HK-2 (cell line): Measurements from ENCODE around the gene TRAF1.

Source experiments
- DNase-seq: peaks from one replicate; pipeline ENCODE4 v3.0.0-alpha.2; 2018; ENCODE audit not compliant: unreplicated experiment

Gene TRAF1

GRCh38 chr9:120905315-120906164 lies 21.1 kb downstream of the TRAF1 start:
- DNase-seq = no peak

- no peak for DNase-seq
These were observed 21.7 kb downstream of the TRAF1 start for GRCh38 chr9:120904978-120905301.

- no peak for DNase-seq
These were observed 22.3 kb downstream of the TRAF1 start for GRCh38 chr9:120904061-120904977.

GRCh38 chr9:120902569-120903535 lies 23.7 kb downstream of the TRAF1 start:
- no peak for DNase-seq

GRCh38 chr9:120901755-120902568 lies 24.6 kb downstream of the TRAF1 start:
- no peak for DNase-seq

- DNase-seq = no peak
These were observed 25.8 kb downstream of the TRAF1 start for GRCh38 chr9:120900824-120901223.

- DNase-seq = no peak
These were observed 27.0 kb downstream of the TRAF1 start for GRCh38 chr9:120899490-120900068.

- DNase-seq = no peak
These were observed 28.2 kb downstream of the TRAF1 start for GRCh38 chr9:120898396-120898795.

- DNase-seq = no peak
These were observed 30.6 kb downstream of the TRAF1 start for GRCh38 chr9:120895951-120896350.

- no peak for DNase-seq
These were observed 32.1 kb downstream of the TRAF1 start for GRCh38 chr9:120894321-120895148.

- DNase-seq = no peak
These were observed 32.8 kb downstream of the TRAF1 start for GRCh38 chr9:120893611-120894307.

GRCh38 chr9:120892748-120893610 lies 33.6 kb downstream of the TRAF1 start:
- DNase-seq = no peak

GRCh38 chr9:120891884-120892747 lies 34.5 kb downstream of the TRAF1 start:
- DNase-seq = no peak

- no peak for DNase-seq
These were observed 35.2 kb downstream of the TRAF1 start for GRCh38 chr9:120891245-120891883.

- DNase-seq = no peak
These were observed 36.0 kb downstream of the TRAF1 start for GRCh38 chr9:120890320-120891244.
